ENCODE measurements around the gene LAMB4.

Gene LAMB4

GRCh38 chr7:107999779-108000560 lies 130.2 kb downstream of the LAMB4 start:
- Mint-ChIP-seq H3K4me1 (peaks cover 22% of the 10 kb centered on the region), H3K9me3 (no peaks in the 10 kb centered on the region), H3K27ac (no peak overlapping the region), H3K4me3 (no peak overlapping the region), H3K36me3 (no peaks in the 10 kb centered on the region)
- ATAC-seq (no peak), DNase-seq (ENCODE audit: low spot score in 2 of 2) (no peak)

GRCh38 chr7:107998660-107999480 lies 131.3 kb downstream of the LAMB4 start:
- H3K27ac Mint-ChIP-seq = no peak overlapping the region

DNA sequence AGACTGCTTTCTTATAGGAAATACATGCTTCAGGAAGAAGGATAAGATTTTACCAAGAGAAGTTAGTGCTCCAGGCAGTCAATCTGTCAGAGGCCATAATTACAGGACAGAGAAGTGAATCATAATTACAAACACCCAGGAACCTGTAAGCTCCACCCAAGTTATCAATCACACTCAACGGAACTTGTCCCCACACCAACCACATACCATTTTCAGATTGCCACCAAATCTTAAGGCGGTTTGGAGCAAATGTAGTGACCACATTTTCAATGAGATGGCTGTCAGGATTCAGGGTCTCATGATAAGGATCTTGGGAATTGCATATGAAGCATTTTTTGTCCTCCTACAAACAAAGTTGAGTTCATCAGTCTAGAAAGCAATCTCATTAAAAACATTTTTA lies 132.0 kb downstream of the LAMB4 start:
- ATAC-seq (no peak), DNase-seq (ENCODE audit: low spot score in 2 of 2) (no peak)
- H3K36me3 Mint-ChIP-seq = no peaks in the 10 kb centered on the region
- H3K27ac Mint-ChIP-seq = no peak overlapping the region
- peaks cover 15% of the 10 kb centered on the region for H3K4me1 Mint-ChIP-seq
- H3K4me3 Mint-ChIP-seq = no peak overlapping the region
- H3K9me3 Mint-ChIP-seq = no peaks in the 10 kb centered on the region

More at GRCh38 chr7:107998660-107999480, 131.3 kb downstream of the LAMB4 start:
- Mint-ChIP-seq H3K9me3 (no peaks in the 10 kb centered on the region), H3K4me3 (no peak overlapping the region), H3K36me3 (no peaks in the 10 kb centered on the region), H3K4me1 (peaks cover 18% of the 10 kb centered on the region)
- DNase-seq (ENCODE audit: low spot score in 2 of 2) (no peak), ATAC-seq (no peak)

GRCh38 chr7:107996072-107996882 lies 133.9 kb downstream of the LAMB4 start:
- Mint-ChIP-seq H3K9me3 (no peaks in the 10 kb centered on the region), H3K27ac (no peak overlapping the region), H3K4me3 (no peak overlapping the region), H3K36me3 (no peaks in the 10 kb centered on the region), H3K4me1 (peaks cover 3% of the 10 kb centered on the region)
- DNase-seq (ENCODE audit: low spot score in 2 of 2) (no peak), ATAC-seq (no peak)

- Mint-ChIP-seq H3K36me3 (no peaks in the 10 kb centered on the region), H3K27ac (no peak overlapping the region), H3K4me1 (no peaks in the 10 kb centered on the region), H3K4me3 (no peak overlapping the region), H3K9me3 (no peaks in the 10 kb centered on the region)
- no peak for ATAC-seq
- no peak for DNase-seq (ENCODE audit: low spot score in 2 of 2)
Measured at GRCh38 chr7:107995184-107996071, 134.7 kb downstream of the LAMB4 start.

GRCh38 chr7:107994421-107995030 lies 135.6 kb downstream of the LAMB4 start:
- H3K4me1 Mint-ChIP-seq = no peaks in the 10 kb centered on the region
- H3K9me3 Mint-ChIP-seq = no peaks in the 10 kb centered on the region
- no peak overlapping the region for H3K27ac Mint-ChIP-seq
- ATAC-seq (no peak), DNase-seq (ENCODE audit: low spot score in 2 of 2) (no peak)
- H3K4me3 Mint-ChIP-seq = no peak overlapping the region
- H3K36me3 Mint-ChIP-seq = no peaks in the 10 kb centered on the region

DNA sequence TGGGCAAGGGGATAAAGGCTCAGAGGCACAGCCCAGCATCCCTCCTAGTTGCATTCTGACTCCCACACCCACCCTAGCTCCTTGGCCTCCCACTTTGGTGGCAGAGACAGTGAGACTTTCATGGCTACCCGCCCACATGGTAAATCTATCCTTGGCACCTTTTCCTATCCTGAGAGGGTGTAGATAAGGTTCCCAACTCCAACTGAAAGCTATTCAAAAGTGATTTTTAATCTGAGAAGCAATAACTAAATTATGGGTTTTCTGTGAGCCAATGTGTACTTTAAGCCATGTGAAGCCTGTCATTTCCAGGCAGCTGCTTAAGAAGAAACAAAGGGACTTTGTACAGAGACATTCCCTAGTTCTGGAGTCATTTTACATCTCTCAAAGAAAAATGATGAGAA lies 136.3 kb downstream of the LAMB4 start:
- H3K27ac Mint-ChIP-seq = no peak overlapping the region
- DNase-seq (ENCODE audit: low spot score in 2 of 2) = no peak
- no peak for ATAC-seq
- no peaks in the 10 kb centered on the region for H3K36me3 Mint-ChIP-seq
- H3K4me1 Mint-ChIP-seq = no peaks in the 10 kb centered on the region
- no peak overlapping the region for H3K4me3 Mint-ChIP-seq
- no peaks in the 10 kb centered on the region for H3K9me3 Mint-ChIP-seq

GRCh38 chr7:107989618-107990373 lies 140.4 kb downstream of the LAMB4 start:
- DNase-seq (ENCODE audit: low spot score in 2 of 2) (no peak), ATAC-seq (no peak)
- Mint-ChIP-seq H3K4me3 (no peak overlapping the region), H3K27ac (no peak overlapping the region), H3K9me3 (no peaks in the 10 kb centered on the region), H3K4me1 (no peaks in the 10 kb centered on the region), H3K36me3 (no peaks in the 10 kb centered on the region)

DNA sequence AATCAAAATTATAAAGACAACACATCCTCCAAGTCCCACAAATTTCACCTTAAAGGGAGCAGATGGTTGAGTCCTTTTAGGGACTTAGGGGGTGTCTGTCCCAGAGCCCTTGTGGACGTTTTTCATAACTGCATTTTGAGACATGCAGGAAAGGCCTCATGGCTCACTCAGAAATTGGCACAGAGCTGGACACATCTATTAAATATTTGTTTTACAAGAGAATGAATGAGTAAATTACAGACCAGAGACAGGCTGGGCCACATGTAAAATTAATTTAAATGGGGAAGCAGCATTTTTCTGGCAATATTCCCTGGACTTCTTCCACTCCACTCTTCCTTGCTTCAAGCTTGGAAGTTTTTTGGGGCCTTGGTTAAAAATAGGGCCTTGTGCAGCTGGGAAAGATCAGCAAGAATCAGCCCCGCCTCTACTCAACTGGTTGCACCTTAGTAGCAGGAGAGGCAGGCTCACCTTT lies 147.2 kb downstream of the LAMB4 start:
- Mint-ChIP-seq H3K4me1 (no peaks in the 10 kb centered on the region), H3K27ac (no peak overlapping the region), H3K4me3 (no peak overlapping the region), H3K36me3 (no peaks in the 10 kb centered on the region), H3K9me3 (no peaks in the 10 kb centered on the region)
- ATAC-seq (no peak), DNase-seq (ENCODE audit: low spot score in 2 of 2) (no peak)

- no peaks in the 10 kb centered on the region for H3K9me3 Mint-ChIP-seq
- H3K27ac Mint-ChIP-seq = no peak overlapping the region
- no peak overlapping the region for H3K4me3 Mint-ChIP-seq
- ATAC-seq = no peak
- no peaks in the 10 kb centered on the region for H3K36me3 Mint-ChIP-seq
- DNase-seq (ENCODE audit: low spot score in 2 of 2) = no peak
- no peaks in the 10 kb centered on the region for H3K4me1 Mint-ChIP-seq
Measured at GRCh38 chr7:107982042-107982840, 147.9 kb downstream of the LAMB4 start.

DNA sequence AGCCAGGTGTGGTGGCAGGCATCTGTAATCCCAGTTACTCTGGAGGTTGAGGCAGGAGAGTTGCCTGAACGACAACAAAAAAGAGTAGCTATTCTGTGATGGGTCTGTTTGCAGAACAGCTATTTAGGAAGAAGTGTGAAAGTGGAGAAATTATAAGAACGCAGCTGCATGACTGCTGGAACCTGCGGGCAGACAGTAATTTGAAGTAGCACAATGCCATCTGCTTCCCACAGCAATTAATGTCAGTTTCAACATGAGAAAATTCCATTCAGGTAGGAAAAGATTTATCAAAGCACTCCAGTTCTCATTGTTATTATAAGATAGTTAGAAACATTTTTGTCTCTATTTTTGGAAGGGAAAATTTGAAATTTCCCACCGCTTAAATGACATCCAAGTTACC lies 148.7 kb downstream of the LAMB4 start:
- Mint-ChIP-seq H3K27ac (no peak overlapping the region), H3K4me3 (no peak overlapping the region), H3K9me3 (no peaks in the 10 kb centered on the region), H3K36me3 (no peaks in the 10 kb centered on the region), H3K4me1 (no peaks in the 10 kb centered on the region)
- ATAC-seq (no peak), DNase-seq (ENCODE audit: low spot score in 2 of 2) (no peak)

DNA sequence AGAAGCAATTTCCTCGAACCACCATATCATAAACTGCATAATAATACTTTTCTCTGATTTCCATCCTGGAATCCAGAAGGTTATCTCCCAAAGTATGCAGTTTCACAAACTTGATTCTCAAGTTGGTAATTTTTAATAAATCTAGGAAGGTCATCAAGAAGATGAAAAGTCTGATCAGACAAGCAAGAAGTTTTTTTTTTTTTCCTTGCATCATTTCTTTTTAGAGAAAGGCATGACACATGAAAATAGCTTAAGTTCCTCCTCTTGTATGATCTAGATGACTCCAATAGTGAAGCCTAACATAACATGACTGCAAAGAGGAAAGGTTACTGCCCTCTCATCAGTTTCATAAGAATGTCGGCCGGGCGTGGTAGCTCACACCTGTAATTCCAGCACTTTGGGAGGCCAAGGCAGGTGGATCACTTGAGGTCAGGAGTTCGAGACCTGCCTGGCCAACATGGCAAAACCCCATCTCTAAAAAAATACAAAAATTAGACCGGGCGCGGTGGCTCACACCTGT lies 149.4 kb downstream of the LAMB4 start:
- Mint-ChIP-seq H3K4me1 (no peaks in the 10 kb centered on the region), H3K4me3 (no peak overlapping the region), H3K9me3 (no peaks in the 10 kb centered on the region), H3K27ac (no peak overlapping the region), H3K36me3 (no peaks in the 10 kb centered on the region)
- DNase-seq (ENCODE audit: low spot score in 2 of 2) (no peak), ATAC-seq (no peak)

GRCh38 chr7:107980171-107980570 lies 150.0 kb downstream of the LAMB4 start:
- ATAC-seq (no peak), DNase-seq (ENCODE audit: low spot score in 2 of 2) (no peak)
- Mint-ChIP-seq H3K4me3 (no peak overlapping the region), H3K27ac (no peak overlapping the region), H3K9me3 (no peaks in the 10 kb centered on the region), H3K36me3 (no peaks in the 10 kb centered on the region), H3K4me1 (no peaks in the 10 kb centered on the region)
